NCI-H2107 treated with DMSO at 0.1 percent for 48 hours (cell line): Measurements from ENCODE around the gene DDX39A.
"Not testable (repeated sequence)": the region's sequence is repeated elsewhere in the genome, so short reads cannot be mapped to it uniquely, and the experiment has no call there.

Experiments used
- DNase-seq: peaks from one replicate; lab custom pipeline; 2025; ENCODE audit not compliant: unreplicated experiment; lab: John Stamatoyannopoulos, UW

The DDX39A gene

DNA sequence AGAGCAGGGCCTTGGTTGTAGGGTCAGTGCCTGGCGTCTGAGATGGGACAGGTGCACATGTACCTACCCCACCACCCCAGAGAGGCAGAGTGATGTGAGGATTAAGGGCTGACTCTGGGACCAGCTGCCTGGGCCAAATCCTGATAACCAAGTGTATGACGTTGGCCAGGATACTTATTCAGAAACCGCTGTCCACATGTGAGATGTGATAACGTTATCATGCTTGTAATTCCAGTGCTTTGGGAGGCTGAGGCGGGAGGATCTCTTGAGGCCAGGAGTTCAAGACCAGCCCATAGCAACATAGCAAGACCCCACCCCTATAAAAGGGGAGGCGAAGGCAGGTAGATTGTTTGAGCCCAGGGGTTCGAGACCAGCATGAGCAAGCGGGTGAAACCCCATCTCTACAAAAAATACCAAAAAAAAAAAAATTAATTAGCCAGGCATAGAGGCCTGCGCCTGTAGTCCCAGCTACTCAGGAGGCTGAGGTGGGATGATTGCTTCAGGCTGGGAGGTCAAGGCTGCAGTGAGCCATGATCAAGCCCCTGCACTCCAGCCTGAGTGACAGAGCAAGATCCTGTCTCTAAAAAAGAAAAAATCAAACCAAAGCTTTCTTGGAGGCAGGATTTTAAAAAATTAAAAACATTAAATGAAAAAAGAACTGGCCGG, 27.9 kb downstream of the DDX39A start:
- DNase-seq, result no peak

DNA sequence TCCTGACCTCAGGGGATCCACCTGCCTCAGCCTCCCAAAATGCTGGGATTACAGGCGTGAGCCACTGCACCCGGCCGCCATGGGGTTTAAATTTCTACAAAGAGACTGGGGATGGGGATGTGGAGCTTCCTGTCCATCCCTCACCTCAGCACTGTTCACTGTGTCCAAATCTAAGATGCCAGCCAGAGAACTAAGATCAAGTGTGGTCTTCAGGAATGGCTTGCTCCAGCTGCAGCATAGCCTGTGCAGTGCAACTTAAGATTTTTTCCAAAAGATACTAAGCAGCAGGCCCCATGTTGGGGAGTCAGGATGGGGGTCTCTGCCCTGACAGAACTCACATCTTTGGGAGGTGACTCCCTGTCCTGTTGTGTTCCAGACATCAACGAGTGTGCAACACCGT, 28.6 kb downstream of the DDX39A start:
- DNase-seq, result no peak

DNA sequence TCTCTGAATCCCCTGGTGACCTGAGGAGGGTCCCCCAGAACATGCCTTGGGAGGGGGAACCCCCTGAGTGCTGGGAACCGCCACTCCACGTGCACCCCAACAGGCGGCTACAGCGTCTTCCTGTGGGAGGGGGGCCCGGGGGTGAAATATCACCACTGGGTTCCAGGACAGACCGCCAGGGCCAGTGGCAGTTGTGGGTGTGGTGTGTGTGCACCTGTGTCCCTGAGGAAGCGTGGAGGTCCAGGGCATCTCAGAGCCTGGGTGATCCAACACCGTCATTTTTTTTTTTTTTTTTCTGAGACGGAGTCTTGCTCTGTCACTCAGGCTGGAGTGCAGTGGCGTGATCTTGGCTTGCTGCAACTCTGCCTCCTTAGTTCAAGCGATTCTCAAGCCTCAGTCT, 33.6 kb downstream of the DDX39A start:
- no peak for DNase-seq

DNA sequence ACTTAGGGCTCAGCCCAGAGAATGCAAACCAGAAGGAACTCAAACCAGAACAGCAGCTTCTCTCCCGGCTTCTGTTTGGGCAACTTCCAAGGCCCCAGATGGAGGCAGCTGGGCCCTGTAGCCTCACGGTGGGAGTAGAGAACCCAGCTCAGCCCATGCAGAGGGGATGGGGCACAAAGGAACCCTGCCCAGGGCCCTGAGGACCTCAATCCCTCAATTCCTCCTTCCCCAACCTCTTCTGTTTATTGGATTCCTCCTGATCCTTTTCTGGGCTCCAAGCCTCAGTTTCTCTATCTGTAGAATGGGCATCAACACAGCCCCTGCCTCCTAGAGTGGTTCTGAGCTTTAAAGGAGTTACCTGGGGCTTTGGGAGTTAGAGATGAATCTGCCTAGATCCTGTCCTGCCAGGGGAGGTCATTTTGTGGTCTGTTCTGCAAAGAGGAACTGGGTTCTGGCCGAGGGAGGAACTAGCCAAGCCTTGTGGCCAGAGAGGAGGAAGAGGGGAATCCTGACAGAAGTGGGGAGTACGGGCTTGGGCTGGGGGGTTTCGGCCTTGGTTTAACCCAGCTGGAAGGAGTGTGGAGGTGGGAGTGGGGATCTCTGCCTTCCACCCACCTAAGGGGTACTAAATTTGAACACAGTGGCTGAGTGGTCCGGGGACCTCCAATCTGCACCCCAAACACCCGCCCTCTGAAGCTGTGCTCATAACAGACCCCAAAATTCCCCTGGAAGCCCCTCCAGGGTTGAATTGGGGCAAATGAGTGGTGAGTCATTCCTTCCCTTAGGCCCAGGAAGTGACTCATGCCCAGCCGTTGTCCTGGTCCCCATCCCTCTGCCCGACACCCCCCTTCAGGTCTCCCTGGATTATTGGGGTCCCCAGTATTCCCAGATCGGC, 35.2 kb downstream of the DDX39A start:
- no peak for DNase-seq

DNA sequence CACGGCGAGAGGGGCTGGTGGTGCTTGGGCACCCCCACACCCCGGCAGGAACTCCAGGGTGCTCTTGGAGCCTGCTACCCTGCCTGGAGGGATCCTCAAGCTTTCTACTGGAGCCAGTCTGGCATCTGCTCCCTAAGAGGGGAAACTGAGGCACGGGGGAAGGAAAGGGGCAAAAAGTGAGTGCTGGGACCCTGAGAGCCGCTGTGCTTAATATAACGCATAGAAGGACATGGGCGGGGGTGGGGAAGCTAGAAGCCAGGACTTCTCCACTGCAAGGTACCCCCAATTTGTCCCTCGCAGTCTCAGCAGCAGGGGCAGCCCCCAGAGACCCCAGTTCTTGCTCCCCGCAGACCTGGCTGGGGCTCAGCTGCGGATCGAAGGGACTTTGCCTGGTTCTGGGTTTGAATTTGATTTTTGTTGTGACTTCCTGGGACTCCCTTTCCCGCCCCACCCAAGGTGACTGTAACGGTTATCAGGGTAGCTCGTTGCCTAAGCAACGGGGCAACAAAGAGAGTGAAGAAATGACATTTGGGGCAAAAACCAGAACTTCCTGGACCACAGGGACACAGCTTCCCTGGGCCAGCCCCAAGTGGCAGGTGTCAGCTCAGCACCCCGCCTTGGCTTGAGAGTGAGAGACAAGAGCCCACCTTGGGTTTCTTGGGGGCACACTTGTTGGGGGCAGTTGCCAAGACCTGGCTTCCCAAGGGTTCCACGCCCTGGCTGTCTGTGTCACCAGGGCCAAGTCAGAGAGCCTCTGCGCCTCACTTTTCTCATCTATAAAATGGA, 37.3 kb downstream of the DDX39A start:
- no peak for DNase-seq

DNA sequence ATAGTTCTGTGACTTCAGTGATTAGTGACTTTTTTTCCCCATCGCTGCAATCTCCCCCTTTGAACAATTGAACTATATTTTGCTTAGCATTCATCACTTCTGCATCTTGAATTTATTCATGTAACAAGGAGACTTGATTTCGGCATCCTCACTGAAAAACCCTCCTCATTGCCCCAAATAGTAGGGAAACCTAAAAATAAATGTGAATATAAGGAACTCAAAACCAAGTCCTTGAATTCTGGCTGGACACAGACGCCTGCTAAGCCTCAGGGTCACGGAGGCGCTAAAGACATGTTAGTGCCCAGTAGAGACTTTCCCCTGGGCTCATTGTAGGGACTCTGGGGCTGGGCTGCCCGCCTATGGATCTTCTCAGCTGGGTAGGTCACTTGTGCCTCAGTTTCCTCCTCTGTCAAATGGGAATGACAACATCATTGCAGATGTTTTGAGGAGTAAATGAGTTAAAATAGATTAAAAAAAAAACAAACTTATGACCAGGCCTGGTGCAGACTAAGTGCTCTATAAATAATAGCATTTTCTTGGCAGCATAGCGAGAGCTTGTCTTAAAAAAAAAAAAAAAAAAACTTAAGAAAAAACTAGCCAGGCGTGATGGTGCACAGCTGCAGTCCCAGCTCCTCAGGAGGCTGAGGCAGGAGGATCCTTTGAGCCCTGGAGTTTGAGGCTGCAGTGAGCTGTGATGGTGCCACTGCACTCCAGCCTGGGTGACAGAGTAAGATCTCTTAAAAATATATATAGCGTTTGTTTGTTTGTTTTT, 39.7 kb downstream of the DDX39A start:
- no peak for DNase-seq

DNA sequence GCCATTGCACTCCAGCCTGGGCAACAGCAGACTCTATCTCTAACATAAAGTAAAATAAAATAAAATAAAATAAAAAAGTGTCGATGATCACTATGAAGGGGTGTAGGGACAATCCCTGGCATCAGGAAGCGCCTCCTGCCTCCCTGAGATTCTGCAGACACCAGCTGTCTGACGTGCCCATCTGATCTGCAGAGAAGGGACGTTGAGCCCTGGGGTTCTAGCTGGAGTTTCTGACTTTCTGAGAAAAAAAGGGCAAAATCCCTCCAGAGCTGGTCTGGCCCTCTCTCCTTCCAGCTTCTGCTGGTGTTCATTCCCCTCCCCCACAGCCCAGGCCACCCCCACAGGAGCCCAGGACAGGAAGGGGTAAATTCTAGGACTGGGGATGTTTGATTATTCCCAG, 40.3 kb downstream of the DDX39A start:
- no peak for DNase-seq

DNA sequence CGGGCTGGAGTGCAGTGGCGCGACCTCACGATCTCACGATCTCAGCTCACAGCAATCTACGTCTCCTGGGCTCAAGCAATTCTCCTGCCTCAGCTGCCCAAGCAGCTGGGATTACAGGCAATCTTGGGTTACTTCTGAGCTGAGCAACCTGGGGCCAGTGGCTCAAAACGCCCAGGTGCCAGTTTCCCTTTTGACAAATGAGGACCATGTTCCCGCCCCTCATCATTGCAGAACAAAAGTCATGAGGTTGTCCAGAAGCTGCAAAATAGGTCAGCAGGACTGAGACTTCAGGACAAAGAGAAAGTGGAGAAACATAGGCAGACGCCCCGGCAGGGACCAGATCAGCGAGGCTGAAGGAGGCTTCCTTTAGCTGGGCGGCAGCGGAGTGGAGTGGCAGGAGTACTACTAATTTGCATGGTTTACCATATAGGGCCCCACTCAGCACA, 41.2 kb downstream of the DDX39A start:
- no peak for DNase-seq

DNA sequence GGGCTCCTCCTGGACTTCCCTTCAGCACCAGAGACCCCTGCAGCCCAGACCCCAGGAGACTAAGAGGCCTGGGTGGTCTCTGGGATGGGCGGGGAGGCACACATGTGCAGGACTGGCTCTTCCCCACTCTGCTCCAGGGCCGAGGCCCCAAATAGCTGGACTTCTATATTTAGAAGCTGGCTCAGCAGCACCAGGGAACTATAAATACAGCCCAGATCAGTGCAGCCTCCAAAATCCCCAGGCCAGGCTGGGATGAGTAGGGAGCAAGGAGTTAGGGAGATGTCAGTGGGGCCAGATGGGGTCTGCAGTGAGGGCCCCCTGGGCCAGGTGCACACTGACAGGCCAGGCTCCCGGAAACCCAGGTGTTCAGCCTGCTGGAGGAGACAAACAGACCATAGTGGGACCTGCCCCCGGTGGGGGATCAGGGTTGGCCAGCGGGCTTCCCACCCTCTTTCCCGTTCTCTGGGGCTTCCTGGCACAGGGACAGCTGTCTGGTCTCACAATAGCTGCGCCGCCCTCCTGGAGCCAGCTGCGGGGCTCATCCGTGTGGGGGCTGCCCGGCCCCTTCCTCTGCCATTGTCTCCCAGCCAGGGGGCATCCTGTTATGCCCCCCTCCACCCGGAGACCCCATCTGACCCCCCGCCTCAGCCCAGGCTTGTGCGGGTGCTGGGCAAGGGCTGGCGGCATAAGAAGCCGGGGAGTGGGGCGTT, 43.4 kb downstream of the DDX39A start:
- DNase-seq, result no peak

DNA sequence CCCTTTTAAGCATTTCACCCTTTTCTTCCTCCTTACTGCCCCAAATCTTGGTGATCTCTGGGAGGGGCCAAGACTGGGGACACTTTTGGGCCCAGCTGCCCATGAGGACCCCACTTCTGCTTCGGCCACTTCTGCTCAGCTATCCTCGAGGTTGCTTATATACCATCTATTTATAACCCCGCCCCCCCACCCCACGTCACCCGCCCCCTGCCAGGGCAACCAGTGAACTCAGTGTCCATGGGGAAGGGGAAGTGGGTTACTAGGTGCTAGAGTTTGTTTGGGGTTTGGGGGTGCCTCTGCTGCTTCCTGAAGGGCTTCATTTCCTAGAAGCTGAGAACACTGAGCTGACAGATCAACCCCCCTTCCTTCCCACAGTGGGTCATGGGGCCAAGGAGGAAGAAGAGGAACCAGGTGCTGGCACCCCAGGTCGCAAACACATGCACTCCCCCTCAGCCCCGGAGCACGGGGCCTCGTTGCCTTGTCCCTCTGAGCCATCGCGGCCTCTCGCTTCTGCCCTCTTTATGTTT, 44.0 kb downstream of the DDX39A start:
- no peak for DNase-seq

DNA sequence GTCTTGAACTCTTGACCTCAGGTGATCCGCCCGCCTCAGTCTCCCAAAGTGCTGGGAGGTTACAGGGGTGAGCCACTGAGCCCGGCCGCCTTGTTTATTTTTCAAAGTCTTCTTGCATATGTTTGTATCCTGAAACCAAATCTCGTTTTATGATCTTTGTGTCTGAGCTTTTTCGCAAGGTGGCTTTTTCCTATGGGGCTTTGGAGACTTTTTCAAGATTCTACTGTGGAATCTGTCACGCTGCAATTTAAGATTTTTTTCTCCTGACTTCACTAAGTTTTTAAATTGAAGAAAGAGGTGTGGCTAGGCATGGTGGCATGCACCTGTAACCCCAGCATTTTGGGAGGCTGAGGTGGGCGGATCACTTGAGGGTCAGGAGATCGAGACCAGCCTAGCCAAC, 44.8 kb downstream of the DDX39A start:
- DNase-seq, result not testable (repeated sequence)

DNA sequence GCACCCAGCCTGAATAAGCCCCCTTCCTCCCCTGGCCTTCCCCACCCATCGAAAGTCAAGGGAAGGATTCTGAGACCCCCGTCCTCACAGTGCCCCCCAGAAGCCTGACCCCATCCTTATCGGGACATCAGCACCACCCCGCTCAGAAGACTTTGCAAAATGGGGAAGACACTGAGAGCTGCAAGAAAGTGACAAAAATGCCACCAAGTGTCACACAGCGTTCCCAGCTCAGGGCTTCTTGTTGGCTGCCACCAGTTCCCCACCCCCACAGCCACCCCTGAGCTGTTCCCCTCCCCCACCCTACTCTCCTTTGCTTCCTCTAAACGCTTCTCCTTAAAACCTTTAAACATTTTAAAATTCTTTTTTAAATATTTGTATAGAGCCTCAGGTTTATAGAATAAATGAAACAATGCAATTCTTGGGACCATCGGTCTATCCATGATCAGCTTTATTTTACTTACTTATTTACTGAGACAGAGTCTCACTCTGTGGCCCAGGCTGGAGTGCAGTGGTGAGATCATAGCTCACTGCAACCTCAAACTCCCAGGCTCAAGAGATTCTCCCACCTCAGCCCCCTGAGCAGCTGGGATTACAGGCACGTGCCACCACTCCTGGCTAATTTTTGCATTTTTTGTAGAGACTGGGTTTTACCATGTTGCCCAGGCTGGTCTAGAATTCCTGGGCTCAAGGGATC, 46.6 kb downstream of the DDX39A start:
- not testable (repeated sequence) for DNase-seq

DNA sequence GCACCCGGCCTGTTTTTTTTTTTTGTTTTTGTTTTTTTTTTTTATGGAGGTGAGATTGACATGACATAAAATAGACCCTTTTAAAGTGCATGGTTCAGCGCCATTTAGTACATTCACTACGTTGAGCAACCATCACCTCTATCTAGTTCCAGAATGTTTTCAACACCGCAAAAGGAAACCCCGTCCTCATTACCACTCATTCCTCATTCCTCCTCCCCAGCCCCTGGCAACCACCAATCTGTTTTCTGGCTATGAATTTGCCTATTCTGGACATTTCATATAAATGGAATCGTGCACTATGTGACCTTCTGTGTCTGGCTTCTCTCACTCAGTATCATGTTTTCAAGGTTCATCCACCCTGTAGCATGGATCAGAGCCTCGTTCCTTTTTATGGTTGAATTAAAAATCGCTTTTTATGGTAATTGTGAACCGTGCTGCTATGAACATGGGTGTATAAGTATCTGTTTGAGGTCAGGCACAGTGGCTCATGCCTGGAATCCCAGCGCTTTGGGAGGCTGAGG, 47.8 kb downstream of the DDX39A start:
- no peak for DNase-seq

DNA sequence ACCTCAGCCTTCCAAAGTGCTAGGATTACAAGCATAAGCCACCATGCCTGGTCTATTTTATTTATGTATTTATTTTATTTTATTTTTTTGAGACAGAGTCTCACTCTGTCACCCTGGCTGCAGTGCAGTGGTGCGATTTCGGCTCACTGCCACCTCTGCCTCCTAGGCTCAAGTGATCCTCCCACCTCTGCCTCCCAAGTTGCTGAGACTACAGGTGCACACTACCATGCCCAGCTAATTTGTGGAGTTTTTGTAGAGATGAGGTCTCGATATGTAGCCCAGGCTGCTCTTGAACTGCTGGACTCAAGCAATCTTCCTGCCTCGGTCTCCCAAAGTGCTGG, 48.2 kb downstream of the DDX39A start:
- no peak for DNase-seq

DNA sequence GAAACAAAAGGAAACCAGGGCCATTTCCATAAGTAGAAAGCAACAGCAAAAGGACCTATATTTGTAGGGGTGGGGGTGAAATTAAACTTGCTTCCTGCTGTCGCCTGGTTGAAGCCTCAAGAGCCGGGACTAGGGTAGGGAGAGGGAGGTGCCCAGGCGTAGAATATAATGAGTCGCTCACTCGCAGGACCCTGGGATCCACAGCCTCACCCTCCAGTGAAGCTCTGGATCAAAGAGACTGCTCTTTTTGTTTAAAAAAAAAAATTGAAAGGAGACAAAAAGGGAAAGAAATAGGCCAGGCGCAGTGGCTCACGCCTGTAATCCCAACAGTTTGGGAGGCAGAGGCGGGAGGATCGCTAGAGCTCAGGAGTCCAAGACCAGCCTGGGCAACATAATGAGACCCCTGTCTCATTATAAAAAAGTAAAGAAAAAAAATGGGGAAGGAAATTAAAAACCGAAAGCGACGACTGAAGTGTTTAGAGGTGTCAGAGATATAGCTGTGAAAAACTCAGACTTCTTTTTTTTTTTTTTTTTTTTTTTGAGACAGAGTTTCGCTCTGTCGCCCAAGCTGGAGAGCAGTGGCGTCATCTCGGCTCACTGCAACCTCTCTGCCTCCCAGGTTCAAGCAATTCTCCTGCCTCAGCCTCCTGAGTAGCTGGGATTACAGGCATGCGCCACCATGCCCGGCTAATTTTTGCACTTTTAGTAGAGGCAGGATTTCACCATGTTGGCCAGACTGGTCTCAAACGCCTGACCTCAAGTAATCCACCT, 48.8 kb downstream of the DDX39A start:
- no peak for DNase-seq

DNA sequence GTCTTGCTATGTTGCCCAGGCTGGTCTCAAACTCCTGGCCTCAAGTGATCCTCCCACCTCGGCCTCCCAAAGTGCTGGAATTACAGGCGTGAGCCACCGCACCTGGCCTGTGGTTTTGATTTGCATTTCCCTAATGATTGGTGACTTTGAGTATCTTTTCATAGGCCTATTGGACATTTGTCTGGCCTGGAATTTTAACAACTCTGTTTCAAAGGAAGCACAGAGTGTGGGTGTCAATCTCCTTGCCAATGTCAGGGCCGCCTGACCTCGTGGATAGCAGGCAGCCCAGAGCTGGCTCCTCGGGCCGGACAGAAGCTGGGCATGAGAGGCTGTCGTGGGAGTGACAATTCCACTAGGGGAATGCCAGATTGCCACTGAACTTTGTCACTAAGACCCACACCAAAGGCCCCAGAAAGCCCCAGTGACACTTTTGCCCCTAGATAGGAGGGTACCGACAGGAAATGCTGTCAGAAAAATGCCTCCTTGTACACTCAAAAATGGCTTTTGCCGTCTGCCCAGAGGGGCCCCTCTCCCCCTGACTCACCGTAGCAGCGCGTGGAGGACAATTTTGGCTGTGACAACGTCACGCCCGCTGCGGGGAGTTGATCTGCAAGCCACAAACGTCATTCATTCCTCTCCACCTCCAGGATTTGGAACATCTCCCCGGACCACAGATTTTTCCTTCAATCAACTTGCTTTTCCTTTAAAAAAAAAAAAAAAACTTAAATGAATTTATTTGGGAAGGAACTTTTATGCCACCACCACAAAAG, 49.6 kb downstream of the DDX39A start:
- no peak for DNase-seq

DNA sequence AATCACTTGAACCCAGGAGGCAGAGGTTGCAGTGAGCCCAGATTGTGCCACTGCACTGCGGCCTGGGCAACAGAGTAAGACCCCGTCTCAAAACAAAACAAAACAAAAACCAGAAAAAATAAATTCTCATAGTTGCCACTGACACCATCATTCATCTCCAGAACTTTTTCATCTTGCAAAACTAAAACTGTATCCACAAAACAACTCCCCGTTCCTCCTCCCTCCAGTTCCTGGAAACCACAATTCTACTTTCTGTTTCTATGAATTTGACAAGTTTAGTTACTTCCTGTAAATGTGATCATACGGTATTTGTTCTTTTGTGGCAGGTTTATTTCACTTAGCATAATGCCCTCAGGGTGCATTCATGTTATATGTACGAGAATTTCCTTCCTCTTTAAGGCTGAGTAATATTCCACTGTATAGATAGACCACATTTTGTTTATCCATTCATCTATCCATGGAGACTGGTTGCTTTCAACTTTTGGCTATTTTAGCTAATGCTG, 51.1 kb downstream of the DDX39A start:
- no peak for DNase-seq

DNA sequence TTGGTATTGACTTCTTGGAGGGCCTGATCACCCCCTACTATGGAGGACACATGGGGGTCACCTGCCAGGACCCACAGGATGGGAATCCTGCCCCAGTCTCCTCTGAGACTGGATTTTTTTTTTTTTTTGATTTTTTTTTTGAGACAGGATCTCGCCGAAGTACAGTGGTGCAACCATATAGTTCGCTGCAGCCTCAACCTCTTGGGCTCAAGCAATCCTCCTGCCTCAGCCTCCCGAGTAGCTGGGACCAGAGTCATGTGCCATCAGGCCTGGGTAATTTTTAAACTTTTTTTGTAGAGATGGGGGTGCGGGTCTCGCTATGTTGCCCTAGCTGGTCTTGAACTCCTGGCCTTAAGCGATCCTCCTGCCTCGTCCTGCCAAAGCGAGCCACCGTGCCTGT, 52.1 kb downstream of the DDX39A start:
- no peak for DNase-seq
